DOHH2 (cell line): ENCODE measurements around the gene TFAP2A.

Experiments used
- H3F3A ChIP-seq: fragments of 200-600 bp; sonication (generic), shearing (Covaris generic); 2 replicates; pipeline ENCODE4 v1.6.0; 2016; ENCODE audit warnings: antibody characterized with exemption, mild to moderate bottlenecking; ENCODE audit not compliant: control insufficient read depth, insufficient read depth
- H3K27ac ChIP-seq: fragments of 200-600 bp; sonication (generic); 2 replicates; pipeline ENCODE4 v1.5.1; 2014; ENCODE audit warnings: low read depth, mild to moderate bottlenecking, low read length, moderate library complexity
- H3K27me3 ChIP-seq: fragments of 200-600 bp; sonication (generic); 2 replicates; pipeline ENCODE4 v1.6.1; 2014; ENCODE audit warnings: mild to moderate bottlenecking, low read length, mixed read lengths; ENCODE audit not compliant: control insufficient read depth
- H3K36me3 ChIP-seq: fragments of 200-600 bp; sonication (generic); 2 replicates; pipeline ENCODE4 v1.6.1; 2014; ENCODE audit warnings: mild to moderate bottlenecking, low read length, moderate library complexity, mixed read lengths; ENCODE audit not compliant: control insufficient read depth
- H3K4me1 ChIP-seq: fragments of 200-600 bp; sonication (generic); 2 replicates; pipeline ENCODE4 v1.6.1; 2014; ENCODE audit warnings: mild to moderate bottlenecking, low read length, mixed read lengths; ENCODE audit not compliant: control insufficient read depth
- H3K4me2 ChIP-seq: fragments of 200-600 bp; sonication (generic); 2 replicates; pipeline ENCODE4 v1.6.0; 2014; ENCODE audit warnings: mild to moderate bottlenecking, low read length, moderate library complexity
- H3K4me3 ChIP-seq: fragments of 200-600 bp; sonication (generic); 2 replicates; pipeline ENCODE4 v1.5.1; 2014; ENCODE audit warnings: mild to moderate bottlenecking, low read length, mixed read lengths
- H3K79me2 ChIP-seq: fragments of 200-600 bp; sonication (generic); 2 replicates; pipeline ENCODE4 v1.6.1; 2014; ENCODE audit warnings: mild to moderate bottlenecking, low read length, mixed read lengths; ENCODE audit not compliant: control insufficient read depth
- H3K9me2 ChIP-seq: fragments of 200-600 bp; sonication (generic); replicated peaks from 2 replicates; pipeline ENCODE4 v1.6.1; 2014; ENCODE audit warnings: mild to moderate bottlenecking, low read length, mixed read lengths; ENCODE audit not compliant: control insufficient read depth
- H3K9me3 ChIP-seq: fragments of 200-600 bp; sonication (generic); 2 replicates; pipeline ENCODE4 v1.6.1; 2014; ENCODE audit warnings: antibody characterized with exemption, low read length, mixed read lengths; ENCODE audit not compliant: control insufficient read depth, insufficient read depth
- H4K20me1 ChIP-seq: fragments of 200-600 bp; sonication (generic); 2 replicates; pipeline ENCODE4 v1.6.0; 2014; ENCODE audit warnings: low read depth, mild to moderate bottlenecking, antibody characterized with exemption, low read length, moderate library complexity; ENCODE audit not compliant: control insufficient read depth, insufficient read depth
- EZH2phosphoT487 ChIP-seq: fragments of 200-600 bp; sonication (generic); IDR thresholded peaks from 2 replicates; pipeline ENCODE4 v1.6.1; 2017; ENCODE audit warnings: borderline replicate concordance, mild to moderate bottlenecking, antibody characterized with exemption, low read length, moderate library complexity, mixed read lengths
- TF ChIP-seq, protein P1 (sequence below): fragments of 200-600 bp; sonication (generic); IDR thresholded peaks from one replicate; pipeline ENCODE4 v1.5.1; 2014; ENCODE audit warnings: antibody characterized with exemption, mild to moderate bottlenecking, low read depth, low read length; ENCODE audit not compliant: poor library complexity, severe bottlenecking

TFAP2A gene

DNA sequence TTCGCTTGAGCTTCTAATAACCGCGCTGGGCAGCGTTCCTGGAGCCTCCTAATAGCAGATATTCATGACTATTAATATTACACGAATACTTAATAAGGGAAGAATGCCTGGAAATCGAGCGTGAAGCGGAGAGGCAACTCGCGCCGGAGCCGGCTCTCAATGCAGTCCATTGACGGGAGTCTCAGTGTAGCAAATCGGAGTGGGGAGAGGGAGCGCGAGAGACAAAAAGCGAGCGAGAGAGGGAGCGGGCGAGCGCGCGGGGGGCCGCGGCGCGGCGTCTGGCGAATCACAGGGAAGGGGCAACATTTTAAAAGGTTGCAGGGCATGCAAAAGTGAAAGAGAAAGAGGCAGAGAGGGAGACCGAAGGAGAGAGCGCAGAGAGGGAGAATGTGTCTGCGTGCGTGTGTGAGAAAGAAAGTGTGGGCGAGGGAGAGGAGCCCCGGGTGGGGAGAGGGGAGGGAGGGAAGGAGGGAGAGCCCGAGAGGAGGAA, 2.9 kb downstream of the TFAP2A start:
- peaks cover 45% of the 10 kb centered on the region for H3K27me3 ChIP-seq
- peaks cover 8% of the 10 kb centered on the region for H3F3A ChIP-seq
- TF ChIP-seq, protein P1, sequence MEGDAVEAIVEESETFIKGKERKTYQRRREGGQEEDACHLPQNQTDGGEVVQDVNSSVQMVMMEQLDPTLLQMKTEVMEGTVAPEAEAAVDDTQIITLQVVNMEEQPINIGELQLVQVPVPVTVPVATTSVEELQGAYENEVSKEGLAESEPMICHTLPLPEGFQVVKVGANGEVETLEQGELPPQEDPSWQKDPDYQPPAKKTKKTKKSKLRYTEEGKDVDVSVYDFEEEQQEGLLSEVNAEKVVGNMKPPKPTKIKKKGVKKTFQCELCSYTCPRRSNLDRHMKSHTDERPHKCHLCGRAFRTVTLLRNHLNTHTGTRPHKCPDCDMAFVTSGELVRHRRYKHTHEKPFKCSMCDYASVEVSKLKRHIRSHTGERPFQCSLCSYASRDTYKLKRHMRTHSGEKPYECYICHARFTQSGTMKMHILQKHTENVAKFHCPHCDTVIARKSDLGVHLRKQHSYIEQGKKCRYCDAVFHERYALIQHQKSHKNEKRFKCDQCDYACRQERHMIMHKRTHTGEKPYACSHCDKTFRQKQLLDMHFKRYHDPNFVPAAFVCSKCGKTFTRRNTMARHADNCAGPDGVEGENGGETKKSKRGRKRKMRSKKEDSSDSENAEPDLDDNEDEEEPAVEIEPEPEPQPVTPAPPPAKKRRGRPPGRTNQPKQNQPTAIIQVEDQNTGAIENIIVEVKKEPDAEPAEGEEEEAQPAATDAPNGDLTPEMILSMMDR, result no peak
- TF ChIP-seq EZH2phosphoT487, result 0 out of 2 replicates have a peak, but pooled peaks have one; percentile 71
- no peaks in the 10 kb centered on the region for H4K20me1 ChIP-seq
- peak overlapping the region; percentile 74 for H3K4me2 ChIP-seq
- H3K4me1 ChIP-seq, result peaks cover 24% of the 10 kb centered on the region
- H3K27ac ChIP-seq, result no peak overlapping the region
- peak overlapping the region; percentile 72 for H3K4me3 ChIP-seq
- no peaks in the 10 kb centered on the region for H3K9me2 ChIP-seq
- no peaks in the 10 kb centered on the region for H3K9me3 ChIP-seq
- no peaks in the 10 kb centered on the region for H3K79me2 ChIP-seq
- no peaks in the 10 kb centered on the region for H3K36me3 ChIP-seq

DNA sequence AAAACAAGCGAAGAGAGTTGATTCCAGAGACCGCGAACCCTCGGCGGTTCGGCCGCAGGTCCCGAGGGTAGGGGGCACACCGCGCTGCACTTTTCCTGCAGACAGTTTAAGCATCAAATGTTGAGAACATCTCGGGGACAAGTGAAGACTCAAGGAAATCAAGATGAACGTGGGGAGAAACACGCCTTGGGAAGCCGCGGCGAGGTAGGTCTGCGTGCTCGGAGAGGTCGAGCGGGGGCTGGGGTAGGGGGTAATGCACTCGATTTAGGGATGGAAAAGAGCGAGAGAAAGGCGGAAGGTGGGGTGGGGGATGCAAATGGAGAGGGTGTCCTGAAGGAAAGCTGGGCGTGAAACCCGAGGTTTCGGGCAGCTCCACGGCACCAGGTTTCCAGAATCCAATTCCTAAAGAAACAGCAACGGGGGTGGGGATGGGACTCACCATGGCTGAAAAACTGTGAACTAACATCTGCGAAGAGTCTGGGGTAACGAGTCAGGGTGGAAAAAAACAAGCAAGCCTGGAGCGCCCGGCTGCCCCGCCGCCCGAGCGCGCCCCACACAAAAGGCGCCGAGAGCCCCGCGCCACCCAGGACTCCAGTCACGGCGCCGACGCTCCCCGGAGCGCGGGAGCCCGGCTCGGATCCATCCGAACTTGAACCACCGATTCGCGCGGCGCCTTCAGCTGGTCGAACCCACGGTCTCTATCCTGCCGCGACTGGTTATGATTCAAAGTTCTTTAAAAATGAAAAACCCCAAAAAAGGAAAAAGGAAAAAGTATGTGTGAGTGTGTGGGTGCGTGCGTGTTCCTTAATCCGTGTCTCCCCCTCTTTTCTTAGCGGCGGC, 3.5 kb downstream of the TFAP2A start:
- Histone ChIP-seq H3F3A (peaks cover 11% of the 10 kb centered on the region), H3K9me3 (no peaks in the 10 kb centered on the region), H3K27ac (no peak overlapping the region), H3K4me2 (peak overlapping the region; percentile 74), H3K36me3 (no peaks in the 10 kb centered on the region), H3K79me2 (no peaks in the 10 kb centered on the region), H4K20me1 (no peaks in the 10 kb centered on the region), H3K27me3 (peaks cover 44% of the 10 kb centered on the region), H3K9me2 (no peaks in the 10 kb centered on the region), H3K4me3 (peak overlapping the region; percentile 72), H3K4me1 (peaks cover 31% of the 10 kb centered on the region)
- TF ChIP-seq EZH2phosphoT487, result no peak
- TF ChIP-seq, protein P1, result no peak

DNA sequence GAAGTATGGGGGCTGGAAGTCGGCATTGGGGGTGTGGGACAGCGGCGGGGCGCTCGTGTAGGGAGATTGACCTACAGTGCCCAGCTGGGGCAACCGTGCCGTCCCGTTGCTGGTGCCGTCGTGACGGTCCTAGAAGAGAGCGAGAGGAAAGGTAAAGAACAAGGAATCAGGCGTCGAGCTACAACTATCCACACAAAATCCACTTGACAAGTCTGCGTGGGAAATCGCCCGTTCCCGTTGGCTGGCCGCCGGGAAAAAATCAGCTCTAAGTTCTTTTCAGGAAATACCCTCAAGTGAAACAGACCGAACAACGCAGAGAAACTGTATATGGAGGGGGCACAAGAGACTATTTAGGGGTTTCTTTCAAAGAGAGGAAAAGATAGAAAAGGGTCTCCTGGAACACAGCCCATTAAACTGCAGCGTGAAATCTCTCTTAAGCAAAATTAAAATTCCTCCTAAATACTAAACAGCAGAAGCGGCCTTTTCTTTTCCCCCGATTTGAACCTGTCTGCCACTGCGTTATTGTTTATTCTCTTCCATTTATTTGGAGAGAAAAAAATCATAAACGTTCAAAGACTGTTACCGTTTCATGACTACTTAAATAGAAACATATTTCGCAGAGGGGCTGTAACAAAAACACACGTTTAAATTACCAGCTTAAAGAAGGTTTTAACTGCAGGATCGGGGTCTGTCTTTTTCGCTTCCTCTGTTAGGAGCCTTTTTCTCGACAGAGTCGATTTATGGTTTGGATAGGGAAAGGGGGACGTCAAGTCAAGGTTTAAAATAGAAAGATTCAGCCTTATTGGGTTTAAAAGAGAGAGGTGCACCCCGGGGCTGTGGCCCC, 4.4 kb downstream of the TFAP2A start:
- Histone ChIP-seq H3K4me2 (no peak overlapping the region), H3K79me2 (peaks cover 4% of the 10 kb centered on the region), H4K20me1 (no peaks in the 10 kb centered on the region), H3K4me1 (peaks cover 39% of the 10 kb centered on the region), H3K4me3 (no peak overlapping the region), H3K36me3 (peaks cover under 1% of the 10 kb centered on the region; the same call in 1 of the 2 replicates), H3K9me2 (no peaks in the 10 kb centered on the region), H3K9me3 (no peaks in the 10 kb centered on the region), H3F3A (peaks cover 11% of the 10 kb centered on the region), H3K27me3 (peaks cover 37% of the 10 kb centered on the region), H3K27ac (no peak overlapping the region)
- TF ChIP-seq, protein P1, result no peak
- no peak for TF ChIP-seq EZH2phosphoT487
